C4-2B (cell line): ENCODE measurements around the gene SLC25A31.

Experiments used
- ZFX ChIP-seq: fragments of 450-650 bp; IDR thresholded peaks from 2 replicates; pipeline ENCODE4 v1.6.1; 2017
- TF ChIP-seq, protein P1 (sequence below): fragments of 450-650 bp; conservative IDR thresholded peaks from 2 replicates; pipeline ENCODE4 v1.5.1; 2017; ENCODE audit warnings: mild to moderate bottlenecking

DNA sequence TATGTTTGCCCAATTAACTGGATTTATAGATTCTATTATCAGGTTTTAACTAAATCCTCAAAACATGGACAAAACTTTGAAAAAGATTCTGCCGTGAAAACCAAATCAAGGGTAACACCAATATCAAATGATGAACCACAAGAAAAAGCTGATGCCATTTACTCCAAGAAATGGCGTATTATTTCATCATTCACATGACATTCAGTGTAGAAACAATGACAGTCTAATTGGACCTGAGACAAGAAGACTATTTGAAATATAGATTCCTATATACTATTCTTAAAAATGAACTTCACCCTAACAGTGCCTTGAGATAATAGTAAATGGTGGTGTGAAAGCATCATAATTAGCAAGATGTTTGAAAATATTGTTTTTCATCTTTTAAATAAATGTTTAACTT lies 4.8 kb downstream of the SLC25A31 start:
- TF ChIP-seq, protein P1, sequence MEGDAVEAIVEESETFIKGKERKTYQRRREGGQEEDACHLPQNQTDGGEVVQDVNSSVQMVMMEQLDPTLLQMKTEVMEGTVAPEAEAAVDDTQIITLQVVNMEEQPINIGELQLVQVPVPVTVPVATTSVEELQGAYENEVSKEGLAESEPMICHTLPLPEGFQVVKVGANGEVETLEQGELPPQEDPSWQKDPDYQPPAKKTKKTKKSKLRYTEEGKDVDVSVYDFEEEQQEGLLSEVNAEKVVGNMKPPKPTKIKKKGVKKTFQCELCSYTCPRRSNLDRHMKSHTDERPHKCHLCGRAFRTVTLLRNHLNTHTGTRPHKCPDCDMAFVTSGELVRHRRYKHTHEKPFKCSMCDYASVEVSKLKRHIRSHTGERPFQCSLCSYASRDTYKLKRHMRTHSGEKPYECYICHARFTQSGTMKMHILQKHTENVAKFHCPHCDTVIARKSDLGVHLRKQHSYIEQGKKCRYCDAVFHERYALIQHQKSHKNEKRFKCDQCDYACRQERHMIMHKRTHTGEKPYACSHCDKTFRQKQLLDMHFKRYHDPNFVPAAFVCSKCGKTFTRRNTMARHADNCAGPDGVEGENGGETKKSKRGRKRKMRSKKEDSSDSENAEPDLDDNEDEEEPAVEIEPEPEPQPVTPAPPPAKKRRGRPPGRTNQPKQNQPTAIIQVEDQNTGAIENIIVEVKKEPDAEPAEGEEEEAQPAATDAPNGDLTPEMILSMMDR, result no peak
- TF ChIP-seq ZFX, result no peak
